GM21390 (cell line): ENCODE results near the gene BID.

Source experiments
- ATAC-seq: cut with Tn5 transposase; IDR thresholded peaks from one replicate; pipeline ENCODE4 v1.9.1; 2021; ENCODE audit not compliant: unreplicated experiment

Gene BID

GRCh38 chr22:17739196-17739975, 34.9 kb downstream of the BID start:
- ATAC-seq, result no peak

- ATAC-seq, result no peak
Measured at GRCh38 chr22:17738386-17739128, 35.7 kb downstream of the BID start.

- ATAC-seq, result no peak
Measured at GRCh38 chr22:17734187-17734586, 40.1 kb downstream of the BID start.

- ATAC-seq, result no peak
Measured at GRCh38 chr22:17733466-17733865, 40.8 kb downstream of the BID start.

GRCh38 chr22:17732251-17732854, 41.9 kb downstream of the BID start:
- ATAC-seq, result no peak

- no peak for ATAC-seq
Measured at GRCh38 chr22:17729561-17729960, 44.7 kb downstream of the BID start.

- ATAC-seq, result no peak
Measured at GRCh38 chr22:17728786-17729185, 45.5 kb downstream of the BID start.

GRCh38 chr22:17726928-17727897, 47.1 kb downstream of the BID start:
- ATAC-seq, result no peak

GRCh38 chr22:17726006-17726927, 48.0 kb downstream of the BID start:
- ATAC-seq, result no peak

GRCh38 chr22:17725500-17725796, 48.8 kb downstream of the BID start:
- no peak for ATAC-seq

- no peak for ATAC-seq
Measured at GRCh38 chr22:17724678-17725499, 49.4 kb downstream of the BID start.

- ATAC-seq, result no peak
Measured at GRCh38 chr22:17724241-17724640, 50.0 kb downstream of the BID start.

GRCh38 chr22:17719911-17720310, 54.4 kb downstream of the BID start:
- ATAC-seq, result no peak

- ATAC-seq, result no peak
Measured at GRCh38 chr22:17717708-17718107, 56.6 kb downstream of the BID start.

GRCh38 chr22:17716529-17716928, 57.7 kb downstream of the BID start:
- no peak for ATAC-seq

- no peak for ATAC-seq
Measured at GRCh38 chr22:17712441-17712840, 61.8 kb downstream of the BID start.

- no peak for ATAC-seq
Measured at GRCh38 chr22:17710023-17710422, 64.2 kb downstream of the BID start.

GRCh38 chr22:17707526-17707925, 66.7 kb downstream of the BID start:
- ATAC-seq, result no peak

GRCh38 chr22:17706947-17707346, 67.3 kb downstream of the BID start:
- ATAC-seq, result no peak
